H4 (cell line): ENCODE measurements around the gene LGALS8. TPM values are rescaled to one million over a fixed set of nuclear protein-coding genes. Genes with fewer than 3 reads are reported as not detected.

Experiments
- DNase-seq: peaks from one replicate; pipeline ENCODE4 v3.0.0-alpha.2; 2015; ENCODE audit warnings: low spot score
- total RNA-seq: library from RNA; depleted of rRNA; stranded (reverse); fragments of >200 nt; shearing (Covaris generic); gene quantifications from 2 replicates; pipeline ENCODE4 v1.2.3, GENCODE V29; 2014

The LGALS8 gene
- total RNA-seq, 1 experiment from 2014 or later, result 81.9 TPM

- no peak for DNase-seq
These were observed 14.6 kb upstream of the LGALS8 start for GRCh38 chr1:236509203-236509602.

DNA sequence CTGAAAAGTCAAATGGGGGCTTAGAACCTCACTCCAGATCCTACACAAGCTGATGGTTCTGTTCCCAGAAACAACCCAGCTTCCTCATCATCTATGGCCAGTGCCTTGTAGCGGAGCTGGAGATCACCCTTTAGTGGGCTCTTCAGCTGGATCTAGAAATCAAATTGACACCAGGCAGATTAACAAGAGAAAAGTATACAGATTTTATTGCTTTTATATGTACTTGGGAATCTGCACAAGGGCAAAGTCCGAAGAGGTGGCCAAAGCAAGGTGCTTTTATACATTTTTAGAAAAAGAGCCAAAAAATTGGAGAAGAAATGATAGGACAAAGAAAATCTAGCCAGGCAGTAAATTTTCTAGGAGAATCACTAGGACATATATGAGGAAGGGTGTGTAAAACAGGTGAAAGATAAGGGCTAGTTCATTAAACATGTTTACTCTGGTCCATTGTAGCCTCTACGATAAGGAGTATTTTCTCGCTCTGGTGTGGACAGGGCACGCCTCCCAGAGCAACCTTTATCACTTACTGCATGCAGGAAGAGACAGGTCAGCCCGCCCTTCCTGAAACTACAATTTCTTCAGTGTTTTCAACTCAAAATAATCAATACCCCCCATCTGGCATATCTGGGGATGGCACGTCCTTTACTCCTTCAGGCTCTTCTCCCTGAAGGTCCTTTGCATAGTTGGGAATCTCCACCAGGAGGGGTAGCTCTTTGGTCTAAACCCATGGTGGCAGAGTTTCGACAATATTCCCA, 14.0 kb upstream of the LGALS8 start:
- no peak for DNase-seq

DNA sequence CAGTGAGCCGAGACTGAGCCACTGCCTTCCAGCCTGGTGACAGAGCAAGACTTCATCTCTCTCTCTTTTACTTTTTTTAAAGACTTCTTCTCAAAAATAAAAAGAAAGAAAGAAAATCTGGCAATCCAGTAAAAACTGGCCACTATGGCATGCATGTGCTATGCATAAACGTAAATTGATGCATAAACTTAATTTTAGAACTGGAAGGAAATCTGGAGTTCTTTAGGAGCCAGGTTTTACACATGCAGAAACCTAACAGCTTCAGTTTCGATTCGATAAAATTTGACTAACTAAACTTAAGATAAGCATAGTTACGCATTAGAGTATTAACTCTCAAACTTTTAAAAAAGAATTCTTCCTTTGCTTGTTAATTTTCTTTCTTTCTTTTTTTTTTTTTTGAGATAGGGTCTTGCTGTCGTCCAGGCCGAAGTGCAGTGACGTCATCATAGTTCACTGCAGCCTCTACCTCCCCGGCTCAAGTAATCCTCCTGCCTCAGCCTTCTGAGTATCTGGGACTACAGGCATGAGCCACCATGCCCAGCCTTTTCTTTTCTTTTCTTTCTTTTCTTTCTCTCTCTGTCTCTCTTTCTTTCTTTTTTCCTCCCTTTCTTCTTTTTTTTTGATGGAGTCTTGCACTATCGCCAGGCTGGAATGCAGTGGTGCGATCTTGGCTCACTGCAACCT, 11.9 kb upstream of the LGALS8 start:
- DNase-seq, result no peak

GRCh38 chr1:236514703-236515442, 8.9 kb upstream of the LGALS8 start:
- no peak for DNase-seq

DNA sequence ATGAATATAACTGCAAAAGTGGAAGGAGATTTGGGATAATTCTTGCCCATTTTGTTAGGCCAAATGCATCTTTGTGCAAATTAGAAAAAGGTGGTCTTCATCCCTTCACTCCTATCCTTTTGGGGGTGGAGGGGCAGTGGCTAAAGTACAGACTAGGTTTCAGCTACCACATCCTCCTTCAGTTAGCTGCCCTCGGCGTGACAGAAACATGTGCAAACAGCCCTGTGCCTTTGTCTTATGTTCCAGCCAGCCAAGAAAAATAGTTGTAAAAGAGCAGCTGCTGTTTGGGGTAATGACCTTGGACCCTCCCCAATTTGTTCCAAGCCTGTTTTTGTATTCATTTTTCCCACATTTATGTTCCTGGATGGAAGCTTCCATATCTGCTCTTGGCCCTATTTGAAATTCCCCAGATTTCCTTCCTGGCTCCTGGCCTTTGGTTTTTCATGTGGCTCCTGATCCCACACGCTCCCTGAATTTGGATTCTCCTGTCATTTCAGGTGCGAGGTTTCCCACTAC, 8.3 kb upstream of the LGALS8 start:
- no peak for DNase-seq

DNA sequence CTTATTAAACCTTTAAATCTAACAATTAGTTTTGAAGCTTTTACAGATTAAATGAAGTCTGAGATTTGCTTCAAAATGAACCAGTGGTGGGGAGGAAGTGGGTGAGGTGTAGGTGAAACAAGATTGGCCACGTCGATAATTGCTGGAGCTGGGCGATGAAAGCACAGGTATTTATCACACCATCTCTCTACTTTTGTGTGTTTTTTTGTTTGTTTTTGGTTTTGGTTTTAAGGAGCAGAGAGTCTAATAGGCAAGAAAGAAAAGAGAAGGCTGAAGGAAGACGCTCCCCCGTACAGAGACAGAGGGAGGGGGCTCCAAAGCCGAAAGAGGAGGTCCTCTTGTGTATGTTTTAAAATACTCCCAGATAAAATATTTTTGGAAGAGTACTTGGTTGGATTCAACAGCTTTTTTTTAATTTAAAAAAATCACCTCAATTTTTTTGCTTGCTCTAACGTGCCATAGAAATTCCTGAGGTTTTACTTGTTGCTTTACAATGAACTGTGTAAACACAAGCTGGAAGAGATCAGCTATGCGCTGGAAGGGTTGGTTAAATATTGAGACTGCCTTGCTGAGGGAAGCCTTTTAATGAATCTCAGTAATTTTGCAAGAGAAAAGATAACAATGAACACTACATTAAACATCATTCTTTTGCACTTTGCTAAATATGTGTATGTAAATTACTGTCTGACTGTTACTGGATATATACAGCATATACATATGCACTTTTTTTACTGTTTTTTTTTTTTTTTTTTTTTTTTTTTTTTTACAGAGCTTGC, 6.7 kb upstream of the LGALS8 start:
- peak; percentile 76 for DNase-seq

GRCh38 chr1:236518322-236518721, 5.5 kb upstream of the LGALS8 start:
- DNase-seq, result no peak

DNA sequence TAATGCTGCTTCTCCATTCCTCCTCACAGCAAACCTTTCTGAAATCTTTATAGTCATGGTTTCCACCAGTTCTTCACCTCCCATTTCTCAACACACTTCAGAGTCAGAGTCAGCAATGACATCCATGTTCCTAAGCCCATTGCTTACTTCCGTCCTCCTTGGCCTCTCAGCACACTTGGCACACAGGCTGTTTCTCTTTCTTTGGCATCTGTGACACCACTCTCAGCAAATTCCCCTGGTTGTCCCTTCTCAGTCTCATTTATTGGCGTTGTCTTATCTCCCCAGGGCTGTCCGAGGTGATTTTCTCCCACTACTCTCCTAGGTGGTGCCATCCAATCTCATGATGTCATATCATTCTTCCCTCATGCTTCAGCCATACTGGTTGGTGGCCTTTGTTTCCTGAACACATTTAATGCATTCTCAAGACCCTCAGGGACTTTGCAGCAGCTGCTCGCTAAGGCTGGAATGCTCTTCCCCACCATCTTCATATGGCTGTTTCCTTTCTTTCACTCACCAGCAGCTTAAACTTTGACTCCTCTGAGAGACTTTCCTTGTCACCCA, 3.3 kb upstream of the LGALS8 start:
- no peak for DNase-seq

- no peak for DNase-seq
These were observed 662 bp upstream of the LGALS8 start for GRCh38 chr1:236522937-236523703.

- peak; percentile 83 for DNase-seq
These were observed 536 bp downstream of the LGALS8 start for GRCh38 chr1:236524142-236524894.

GRCh38 chr1:236524895-236525184, 1.1 kb downstream of the LGALS8 start:
- no peak for DNase-seq

GRCh38 chr1:236526079-236526478, 2.3 kb downstream of the LGALS8 start:
- no peak for DNase-seq

- DNase-seq, result no peak
These were observed 6.5 kb downstream of the LGALS8 start for GRCh38 chr1:236530286-236530685.

DNA sequence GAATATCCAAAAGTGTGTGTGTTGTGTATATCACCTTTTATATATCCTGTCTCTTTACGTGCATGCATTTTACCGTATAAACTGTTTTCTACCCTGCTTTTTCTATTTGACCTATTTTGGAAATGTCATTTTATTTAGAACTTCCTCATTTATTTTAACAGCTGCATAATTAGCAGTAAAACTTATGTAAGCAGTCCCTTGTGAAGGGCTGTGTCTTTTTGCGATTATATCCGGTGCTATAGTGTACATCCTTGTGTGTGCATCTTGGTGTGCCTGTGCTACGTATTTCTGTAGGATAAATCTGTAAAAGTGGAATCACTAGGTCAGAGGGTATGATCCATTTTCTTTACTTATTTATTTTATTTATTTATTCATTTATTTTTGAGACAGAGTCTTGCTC, 7.2 kb downstream of the LGALS8 start:
- DNase-seq, result no peak

GRCh38 chr1:236532850-236533249, 9.1 kb downstream of the LGALS8 start:
- DNase-seq, result no peak

- no peak for DNase-seq
These were observed 10.4 kb downstream of the LGALS8 start for GRCh38 chr1:236534151-236534651.

DNA sequence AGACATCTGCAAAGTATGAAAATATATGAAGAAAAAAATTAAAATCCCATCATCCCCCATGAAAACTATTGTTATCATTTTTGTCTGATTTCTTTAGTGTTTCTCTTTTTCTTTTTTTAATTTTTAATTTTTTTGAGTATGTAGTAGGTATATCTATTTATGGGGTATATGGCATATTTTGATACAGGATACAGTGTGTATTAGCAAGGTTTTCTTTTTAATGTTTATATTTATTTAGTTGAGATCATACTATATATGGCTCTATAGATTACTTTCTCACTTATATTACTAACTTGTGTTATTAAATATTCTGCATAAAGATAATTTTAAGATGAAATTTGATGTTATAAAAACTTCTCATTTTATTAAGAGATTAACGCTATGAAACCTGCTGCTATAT, 11.4 kb downstream of the LGALS8 start:
- no peak for DNase-seq

DNA sequence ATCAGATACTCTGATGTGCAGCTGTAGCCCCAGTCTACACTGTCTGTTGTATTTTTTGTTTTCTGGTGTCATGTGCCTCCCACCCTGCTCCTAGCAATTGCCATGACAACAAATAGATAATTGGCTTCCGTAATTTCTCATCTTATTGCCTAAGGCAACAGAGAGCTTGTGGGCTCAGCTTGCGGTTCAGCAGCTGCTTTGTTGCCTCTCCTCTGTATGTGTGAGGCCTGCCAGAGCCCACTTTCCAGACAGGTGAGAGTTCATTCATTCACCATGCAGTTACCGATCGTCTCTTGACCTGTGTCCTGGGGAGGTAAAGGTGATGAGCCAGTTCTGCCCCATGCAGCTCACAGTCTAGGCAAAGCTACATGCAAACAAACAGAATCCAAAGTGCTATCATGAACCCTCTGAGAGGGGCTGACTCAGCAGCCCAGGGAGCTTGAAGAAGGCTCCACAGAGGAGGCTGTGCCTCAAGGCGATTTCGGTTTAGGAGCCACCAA, 11.9 kb downstream of the LGALS8 start:
- no peak for DNase-seq

- DNase-seq, result no peak
These were observed 12.8 kb downstream of the LGALS8 start for GRCh38 chr1:236536540-236536939.
